Activated naive CD4-positive, alpha-beta T cell treated with anti-CD3 and anti-CD28 coated beads, Interleukin-2, amount 10 ng/mL, durations not matched to agents 7 days and 5 days (primary cell): ENCODE measurements around the gene HSPB2.

ENCODE experiments used
- CTCF ChIA-PET: fragments of 350-600 bp; sonication (Branson Sonifier 250); formaldehyde crosslinking; loops from one replicate; lab custom pipeline; 2021; ENCODE audit warnings: antibody characterized with exemption; lab: Charles Lee
- DNase-seq: peaks from one replicate; pipeline ENCODE4 v3.0.0-alpha.2; 2020
- H3K27ac Mint-ChIP-seq: one replicate; pipeline ENCODE4 v1.8.0; 2021; ENCODE audit warnings: mild to moderate bottlenecking, moderate library complexity, mixed read lengths
- H3K27me3 Mint-ChIP-seq: one replicate; pipeline ENCODE4 v1.8.0; 2021; ENCODE audit warnings: mild to moderate bottlenecking, mixed read lengths
- H3K36me3 Mint-ChIP-seq: one replicate; pipeline ENCODE4 v1.8.0; 2021; ENCODE audit warnings: mixed read lengths
- H3K4me1 Mint-ChIP-seq: one replicate; pipeline ENCODE4 v1.8.0; 2021; ENCODE audit warnings: mixed read lengths
- H3K4me3 Mint-ChIP-seq: one replicate; pipeline ENCODE4 v1.8.0; 2021; ENCODE audit warnings: mild to moderate bottlenecking, moderate library complexity, mixed read lengths
- H3K9me3 Mint-ChIP-seq: one replicate; pipeline ENCODE4 v1.8.0; 2021; ENCODE audit warnings: mixed read lengths

The HSPB2 gene

DNA sequence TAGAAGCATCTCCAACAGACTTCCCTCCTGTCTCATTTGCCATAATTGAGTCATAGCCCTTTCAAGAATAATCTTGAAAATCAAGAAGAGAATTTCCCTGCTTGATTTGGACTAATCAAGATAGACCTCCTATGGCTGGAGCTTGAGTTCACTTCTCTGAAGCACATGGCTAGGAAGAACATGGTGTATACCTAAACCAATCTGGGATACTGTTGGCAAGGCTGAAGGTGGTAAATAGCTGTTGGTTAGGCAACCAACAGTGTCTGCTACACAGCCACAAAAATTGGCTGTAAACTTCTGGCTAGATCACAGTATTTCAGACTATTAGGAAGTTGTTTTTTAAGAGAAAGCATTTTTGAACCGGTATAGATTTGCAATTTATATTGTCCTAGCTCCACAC lies 5.9 kb upstream of the HSPB2 start:
- CTCF ChIA-PET = no interaction called here
- peaks cover 36% of the 10 kb centered on the region for H3K27me3 Mint-ChIP-seq

DNA sequence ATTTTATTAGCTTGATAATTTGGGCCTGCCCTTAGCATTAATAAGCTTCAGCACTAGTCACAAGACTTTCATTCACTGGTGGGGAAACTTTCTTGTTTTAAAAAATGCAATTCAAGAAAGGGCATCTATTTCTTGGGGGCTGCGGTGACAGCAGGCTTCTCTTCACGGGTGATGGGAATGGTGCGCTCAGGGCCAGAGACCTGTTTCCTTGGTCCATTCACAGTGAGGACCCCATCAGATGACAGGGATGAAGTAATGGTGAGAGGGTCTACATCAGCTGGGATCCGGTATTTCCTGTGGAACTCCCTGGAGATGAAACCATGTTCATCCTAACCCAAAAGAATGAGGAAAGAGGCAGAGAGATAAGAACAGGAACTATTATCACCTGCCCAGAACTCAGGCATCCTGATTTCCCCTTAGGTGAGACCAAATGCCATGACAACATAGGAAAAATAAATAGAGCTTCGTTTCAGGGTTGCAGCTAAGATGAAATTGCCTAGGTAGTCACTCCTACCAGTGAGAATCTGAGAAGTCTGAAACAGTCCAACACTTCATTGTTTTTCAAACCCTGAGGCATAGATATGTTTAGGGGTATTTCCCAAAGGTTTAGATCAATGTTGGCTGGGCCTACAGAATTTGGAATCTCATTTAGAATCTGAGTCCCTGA lies 3.8 kb upstream of the HSPB2 start:
- Mint-ChIP-seq H3K9me3 (no peaks in the 10 kb centered on the region), H3K36me3 (no peaks in the 10 kb centered on the region), H3K27me3 (peaks cover 57% of the 10 kb centered on the region), H3K27ac (no peak overlapping the region), H3K4me3 (no peak overlapping the region), H3K4me1 (no peaks in the 10 kb centered on the region)
- no peak for DNase-seq
- CTCF ChIA-PET = interaction anchor here (1.3 kb wide), 1 partner anchor 18 kb away, joined by 4 read pairs; no protein-coding TSS in a partner anchor

More for the DNA sequence above, 5.9 kb upstream of the HSPB2 start:
- no peaks in the 10 kb centered on the region for H3K9me3 Mint-ChIP-seq
- no peaks in the 10 kb centered on the region for H3K4me1 Mint-ChIP-seq
- H3K4me3 Mint-ChIP-seq = no peak overlapping the region
- no peak for DNase-seq
- H3K27ac Mint-ChIP-seq = no peak overlapping the region
- H3K36me3 Mint-ChIP-seq = no peaks in the 10 kb centered on the region

DNA sequence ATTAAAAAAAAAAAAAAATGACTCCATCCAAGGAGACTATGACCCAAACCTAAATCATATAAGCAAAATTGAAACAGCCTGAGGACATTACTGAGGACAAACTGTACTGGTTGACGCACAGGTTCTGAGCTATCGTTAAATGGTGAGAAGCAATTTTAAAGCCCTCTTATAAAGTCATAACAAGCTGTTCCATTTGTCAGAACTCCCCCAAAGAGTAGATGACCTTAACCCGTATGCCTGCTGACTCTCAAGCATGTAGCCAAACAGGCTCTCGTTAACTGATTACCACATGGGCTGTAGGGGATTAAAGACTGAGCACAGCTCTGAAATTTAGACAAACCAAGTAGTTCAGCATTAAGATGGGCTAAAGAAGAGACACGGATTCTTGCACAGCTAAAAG lies 3.2 kb upstream of the HSPB2 start:
- no peak overlapping the region for H3K27ac Mint-ChIP-seq
- peaks cover 63% of the 10 kb centered on the region for H3K27me3 Mint-ChIP-seq
- no peak overlapping the region for H3K4me3 Mint-ChIP-seq
- H3K9me3 Mint-ChIP-seq = no peaks in the 10 kb centered on the region
- no peaks in the 10 kb centered on the region for H3K4me1 Mint-ChIP-seq
- no peaks in the 10 kb centered on the region for H3K36me3 Mint-ChIP-seq
- CTCF ChIA-PET = no interaction called here
- no peak for DNase-seq

GRCh38 chr11:111910676-111911562 lies 1.6 kb upstream of the HSPB2 start:
- CTCF ChIA-PET = no interaction called here
- Mint-ChIP-seq H3K4me1 (no peaks in the 10 kb centered on the region), H3K27me3 (peaks cover 66% of the 10 kb centered on the region), H3K9me3 (no peaks in the 10 kb centered on the region), H3K27ac (no peak overlapping the region), H3K4me3 (no peak overlapping the region), H3K36me3 (no peaks in the 10 kb centered on the region)
- DNase-seq = no peak

- DNase-seq = no peak
- H3K27me3 Mint-ChIP-seq = peaks cover 70% of the 10 kb centered on the region
- H3K4me1 Mint-ChIP-seq = no peaks in the 10 kb centered on the region
- CTCF ChIA-PET = no interaction called here
- no peak within 1 kb of the TSS for H3K4me3 Mint-ChIP-seq
- H3K27ac Mint-ChIP-seq = no peak within 1 kb of the TSS
- no peaks in the 10 kb centered on the region for H3K36me3 Mint-ChIP-seq
- no peaks in the 10 kb centered on the region for H3K9me3 Mint-ChIP-seq
These were observed 752 bp upstream of the HSPB2 start, which contains the start of gene CRYAB for GRCh38 chr11:111911563-111912401. TSS of gene CRYAB (minus strand) at chr11:111911770. CDS start at chr11:111911724, 46 bp downstream.

DNA sequence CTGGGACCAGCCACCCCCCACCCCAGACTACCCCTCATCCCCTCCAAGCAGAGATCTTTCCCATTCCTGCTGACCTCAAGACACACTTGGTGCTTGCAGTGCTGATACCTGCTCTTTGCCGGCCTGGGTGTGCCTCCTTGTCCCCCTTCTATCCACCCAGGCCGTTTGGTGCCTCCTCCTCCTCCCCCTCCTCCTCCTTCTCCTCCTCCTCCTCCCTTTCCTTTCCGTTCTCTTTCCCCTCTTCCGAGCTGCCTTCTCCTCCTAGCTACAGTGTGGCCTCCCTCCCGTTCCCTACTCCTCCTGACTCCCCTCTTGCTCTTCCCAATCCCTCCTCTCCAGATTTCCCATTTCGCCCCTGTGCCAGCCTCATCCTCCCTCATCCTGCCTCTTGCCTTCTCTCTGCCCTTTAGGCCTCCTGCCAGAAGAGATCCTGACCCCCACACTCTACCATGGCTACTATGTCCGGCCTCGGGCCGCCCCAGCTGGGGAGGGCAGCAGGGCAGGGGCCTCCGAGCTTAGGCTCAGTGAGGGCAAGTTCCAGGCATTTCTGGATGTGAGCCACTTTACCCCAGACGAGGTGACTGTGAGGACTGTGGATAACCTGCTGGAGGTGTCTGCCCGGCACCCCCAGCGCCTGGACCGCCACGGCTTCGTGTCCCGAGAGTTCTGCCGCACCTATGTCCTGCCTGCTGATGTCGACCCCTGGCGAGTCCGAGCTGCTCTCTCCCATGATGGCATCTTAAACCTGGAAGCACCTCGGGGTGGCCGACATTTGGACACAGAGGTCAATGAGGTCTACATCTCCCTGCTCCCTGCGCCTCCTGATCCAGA lies 712 bp downstream of the HSPB2 start:
- Mint-ChIP-seq H3K9me3 (no peaks in the 10 kb centered on the region), H3K4me3 (no peak overlapping the region), H3K4me1 (no peaks in the 10 kb centered on the region), H3K27me3 (peaks cover 76% of the 10 kb centered on the region), H3K36me3 (no peaks in the 10 kb centered on the region), H3K27ac (no peak overlapping the region)
- no peak for DNase-seq
- CTCF ChIA-PET = no interaction called here

GRCh38 chr11:111913997-111914396 lies 1.5 kb downstream of the HSPB2 start:
- no peaks in the 10 kb centered on the region for H3K36me3 Mint-ChIP-seq
- DNase-seq = no peak
- peaks cover 76% of the 10 kb centered on the region for H3K27me3 Mint-ChIP-seq
- no peak overlapping the region for H3K4me3 Mint-ChIP-seq
- CTCF ChIA-PET = no interaction called here
- H3K27ac Mint-ChIP-seq = no peak overlapping the region
- H3K9me3 Mint-ChIP-seq = no peaks in the 10 kb centered on the region
- no peaks in the 10 kb centered on the region for H3K4me1 Mint-ChIP-seq

DNA sequence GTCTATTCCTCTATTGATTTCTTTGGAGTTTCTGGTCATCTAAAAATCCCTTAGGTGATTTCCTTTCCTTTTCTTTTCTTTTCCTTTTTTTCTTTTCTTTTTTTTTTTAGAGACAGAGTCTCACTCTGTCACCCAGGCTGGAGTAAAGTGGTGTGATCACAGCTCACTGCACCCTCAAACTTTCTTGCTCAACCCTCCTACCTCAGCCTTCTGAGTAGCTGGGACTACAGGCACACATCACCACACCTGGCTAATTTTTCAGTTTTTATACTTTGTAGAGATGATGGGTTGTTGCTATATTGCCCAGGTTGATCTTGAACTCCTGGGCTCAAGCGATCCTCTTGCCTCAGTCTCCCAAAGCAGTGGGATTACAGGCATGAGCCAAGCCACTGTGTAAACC lies 4.2 kb downstream of the HSPB2 start:
- DNase-seq = no peak
- no peaks in the 10 kb centered on the region for H3K4me1 Mint-ChIP-seq
- peaks cover 61% of the 10 kb centered on the region for H3K27me3 Mint-ChIP-seq
- no peak overlapping the region for H3K4me3 Mint-ChIP-seq
- H3K27ac Mint-ChIP-seq = no peak overlapping the region
- no peaks in the 10 kb centered on the region for H3K36me3 Mint-ChIP-seq
- CTCF ChIA-PET = no interaction called here
- H3K9me3 Mint-ChIP-seq = no peaks in the 10 kb centered on the region

DNA sequence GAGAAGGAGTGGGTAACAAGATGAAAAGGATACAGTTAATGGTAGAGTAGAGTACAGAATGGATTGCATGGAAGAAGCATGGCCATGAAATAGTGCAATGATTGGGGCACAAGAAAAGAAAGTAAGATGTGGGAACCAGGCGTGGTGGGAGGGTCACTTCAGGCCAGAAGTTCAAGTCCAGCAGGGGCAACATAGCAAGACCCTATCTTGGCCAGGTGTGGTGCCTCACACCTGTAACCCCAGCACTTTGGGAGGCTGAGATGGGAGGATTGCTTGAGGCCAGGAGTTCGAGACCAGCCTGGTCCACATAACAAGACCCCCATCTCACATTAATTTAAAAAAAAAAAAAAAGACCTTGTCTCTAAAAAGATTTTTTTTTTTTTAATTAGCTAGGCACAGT lies 4.8 kb downstream of the HSPB2 start:
- Mint-ChIP-seq H3K4me3 (no peak overlapping the region), H3K9me3 (no peaks in the 10 kb centered on the region), H3K27ac (no peak overlapping the region), H3K4me1 (no peaks in the 10 kb centered on the region), H3K36me3 (no peaks in the 10 kb centered on the region), H3K27me3 (peaks cover 59% of the 10 kb centered on the region)
- no peak for DNase-seq
- CTCF ChIA-PET = interaction anchor here (0.7 kb wide), 1 partner anchor 46 kb away, joined by 3 read pairs; no protein-coding TSS in a partner anchor

DNA sequence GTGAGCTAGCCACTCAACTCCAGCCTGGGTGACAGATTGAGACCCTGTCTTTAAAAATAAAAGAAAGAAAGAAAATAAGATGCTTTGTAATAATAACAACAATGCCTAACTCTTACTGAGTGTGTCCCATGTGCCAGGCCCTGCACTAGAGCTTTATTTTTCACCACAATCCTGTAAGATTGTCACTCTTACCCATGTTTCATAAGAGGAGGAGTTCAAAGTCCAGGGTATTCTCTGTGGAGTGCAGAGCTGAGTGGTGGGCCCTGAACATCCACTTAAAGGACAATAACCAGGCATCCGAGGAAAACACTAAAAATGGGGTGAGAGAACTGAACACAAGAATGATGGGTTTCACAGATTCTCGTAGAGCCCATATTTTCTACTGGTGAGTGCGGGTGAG lies 5.3 kb downstream of the HSPB2 start:
- Mint-ChIP-seq H3K36me3 (no peaks in the 10 kb centered on the region), H3K4me3 (no peak overlapping the region), H3K27ac (no peak overlapping the region), H3K4me1 (no peaks in the 10 kb centered on the region), H3K9me3 (no peaks in the 10 kb centered on the region), H3K27me3 (peaks cover 54% of the 10 kb centered on the region)
- CTCF ChIA-PET = interaction anchor here (0.7 kb wide), 1 partner anchor 47 kb away, joined by 3 read pairs; no protein-coding TSS in a partner anchor
- no peak for DNase-seq

DNA sequence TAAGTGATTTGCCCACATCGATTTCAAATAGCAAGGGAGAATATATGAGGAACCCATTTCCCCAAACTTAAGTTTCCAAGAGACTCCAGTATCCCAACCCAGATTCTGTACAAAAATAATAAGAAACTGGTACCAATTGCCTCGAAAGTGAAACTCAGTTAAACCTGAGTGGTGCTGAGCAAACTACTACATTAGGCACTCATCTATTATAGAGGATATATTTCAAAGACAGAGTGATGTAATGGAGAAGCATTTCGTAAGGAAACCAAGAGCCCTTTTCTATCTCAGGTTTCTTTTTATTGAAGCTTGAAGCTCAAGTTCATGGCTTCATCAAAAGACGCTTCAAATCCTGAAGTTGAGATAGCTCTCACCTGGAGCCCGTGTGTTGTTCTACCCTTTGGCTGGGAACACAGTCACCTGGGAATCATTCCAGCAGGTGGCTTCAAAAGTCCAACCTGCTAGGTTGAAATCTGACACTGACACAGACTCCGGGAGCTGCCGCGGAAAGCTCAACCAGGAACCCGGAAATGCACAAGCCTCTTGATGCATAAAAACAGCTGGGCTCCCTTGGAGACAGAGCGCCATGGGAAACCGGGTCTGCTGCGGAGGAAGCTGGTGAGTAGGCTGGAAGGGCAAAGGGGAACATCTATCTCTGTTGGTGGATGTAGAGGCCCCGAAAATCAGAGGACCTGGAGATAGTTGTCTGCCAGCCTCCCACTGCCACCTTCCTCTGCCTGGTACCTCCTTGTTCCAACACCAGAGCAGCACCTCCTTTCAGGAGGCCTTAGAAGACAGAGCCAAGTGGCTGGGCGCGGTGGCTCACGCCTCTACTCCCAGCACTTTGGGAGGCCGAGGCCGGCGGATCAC lies 6.1 kb downstream of the HSPB2 start, which contains the start of gene C11orf52:
Gene C11orf52, plus strand, starts transcription at position 524 of the 867 bp plus-strand sequence. Its CDS starts 60 bp downstream, at position 584.
- Mint-ChIP-seq H3K4me1 (no peaks in the 10 kb centered on the region), H3K27me3 (peaks cover 53% of the 10 kb centered on the region), H3K4me3 (no peak within 1 kb of the TSS), H3K36me3 (no peaks in the 10 kb centered on the region), H3K9me3 (no peaks in the 10 kb centered on the region), H3K27ac (no peak within 1 kb of the TSS)
- CTCF ChIA-PET = interaction anchor here (1.1 to 1.3 kb wide), 2 partner anchors 9 to 64 kb away, joined by 3 to 4 read pairs; no protein-coding TSS in a partner anchor
- DNase-seq = no peak

DNA sequence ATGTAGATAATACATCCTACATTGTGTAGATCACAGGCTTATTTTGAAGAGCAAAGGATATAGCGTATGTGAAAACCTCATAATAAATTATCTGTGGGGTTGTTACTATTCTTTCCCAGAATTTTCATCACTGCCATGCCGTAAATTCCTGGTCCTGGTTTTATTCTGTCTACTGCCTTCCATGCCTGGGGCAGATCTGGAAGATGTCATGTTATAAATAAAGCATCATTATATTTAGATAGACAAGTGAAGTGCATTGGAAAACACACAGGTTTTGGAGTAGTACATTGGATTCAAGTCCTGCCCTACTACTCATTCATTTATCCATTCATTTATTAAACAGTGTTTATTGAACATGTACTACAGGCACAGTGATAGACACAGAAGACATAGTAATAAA lies 8.4 kb downstream of the HSPB2 start:
- peaks cover 3% of the 10 kb centered on the region for H3K4me1 Mint-ChIP-seq
- no peaks in the 10 kb centered on the region for H3K36me3 Mint-ChIP-seq
- H3K4me3 Mint-ChIP-seq = no peak overlapping the region

More for the DNA sequence above, 8.4 kb downstream of the HSPB2 start:
- Mint-ChIP-seq H3K27me3 (peaks cover 48% of the 10 kb centered on the region), H3K9me3 (no peaks in the 10 kb centered on the region), H3K27ac (no peak overlapping the region)
- no peak for DNase-seq
- CTCF ChIA-PET = no interaction called here
